Measurements from ENCODE around the gene PTPN5.

Gene PTPN5

DNA sequence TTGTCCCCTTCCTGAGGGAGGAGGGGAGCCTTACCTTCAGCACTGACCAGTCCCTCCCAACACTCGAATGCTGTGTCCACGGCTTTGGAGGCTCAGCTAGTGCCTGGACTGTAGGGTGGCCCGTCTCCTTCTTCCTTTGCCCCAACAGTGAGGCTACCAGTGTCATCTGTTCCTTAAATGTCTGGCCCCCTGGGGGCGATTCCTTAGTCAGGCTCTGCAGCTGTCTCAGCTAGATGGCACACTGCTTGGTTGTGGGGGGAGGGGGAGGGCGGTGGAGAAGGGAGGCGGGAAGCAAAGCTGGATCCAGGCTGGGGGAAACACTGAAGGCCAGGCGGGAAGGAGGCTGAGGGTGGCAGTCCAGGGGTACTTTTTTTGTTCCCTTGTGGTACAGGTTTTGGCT is 65.6 kb downstream of the PTPN5 start, which contains the start of gene IGSF22:
Gene IGSF22 (minus strand): TSS at position 149 of the 400 bp plus-strand sequence. CDS start 1,952 bp downstream, outside the sequence.
- Histone ChIP-seq H3K4me1 (no peaks in the 10 kb centered on the region), H3K27ac (no peak within 1 kb of the TSS), H3K4me3 (no peak within 1 kb of the TSS), H3K36me3 (no peaks in the 10 kb centered on the region), H3K27me3 (peaks cover 0 to 3% of the 10 kb centered on the region in 2 donors), H3K9me3 (no peaks in the 10 kb centered on the region)
- DNase-seq = no peak
- intact Hi-C loops (cut with DNase I; ENCODE audit: low total_unique reads) = no loop called here
- TF ChIP-seq, protein P1, sequence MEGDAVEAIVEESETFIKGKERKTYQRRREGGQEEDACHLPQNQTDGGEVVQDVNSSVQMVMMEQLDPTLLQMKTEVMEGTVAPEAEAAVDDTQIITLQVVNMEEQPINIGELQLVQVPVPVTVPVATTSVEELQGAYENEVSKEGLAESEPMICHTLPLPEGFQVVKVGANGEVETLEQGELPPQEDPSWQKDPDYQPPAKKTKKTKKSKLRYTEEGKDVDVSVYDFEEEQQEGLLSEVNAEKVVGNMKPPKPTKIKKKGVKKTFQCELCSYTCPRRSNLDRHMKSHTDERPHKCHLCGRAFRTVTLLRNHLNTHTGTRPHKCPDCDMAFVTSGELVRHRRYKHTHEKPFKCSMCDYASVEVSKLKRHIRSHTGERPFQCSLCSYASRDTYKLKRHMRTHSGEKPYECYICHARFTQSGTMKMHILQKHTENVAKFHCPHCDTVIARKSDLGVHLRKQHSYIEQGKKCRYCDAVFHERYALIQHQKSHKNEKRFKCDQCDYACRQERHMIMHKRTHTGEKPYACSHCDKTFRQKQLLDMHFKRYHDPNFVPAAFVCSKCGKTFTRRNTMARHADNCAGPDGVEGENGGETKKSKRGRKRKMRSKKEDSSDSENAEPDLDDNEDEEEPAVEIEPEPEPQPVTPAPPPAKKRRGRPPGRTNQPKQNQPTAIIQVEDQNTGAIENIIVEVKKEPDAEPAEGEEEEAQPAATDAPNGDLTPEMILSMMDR (IDR thresholded peaks at IDR 0.05) = no peak

DNA sequence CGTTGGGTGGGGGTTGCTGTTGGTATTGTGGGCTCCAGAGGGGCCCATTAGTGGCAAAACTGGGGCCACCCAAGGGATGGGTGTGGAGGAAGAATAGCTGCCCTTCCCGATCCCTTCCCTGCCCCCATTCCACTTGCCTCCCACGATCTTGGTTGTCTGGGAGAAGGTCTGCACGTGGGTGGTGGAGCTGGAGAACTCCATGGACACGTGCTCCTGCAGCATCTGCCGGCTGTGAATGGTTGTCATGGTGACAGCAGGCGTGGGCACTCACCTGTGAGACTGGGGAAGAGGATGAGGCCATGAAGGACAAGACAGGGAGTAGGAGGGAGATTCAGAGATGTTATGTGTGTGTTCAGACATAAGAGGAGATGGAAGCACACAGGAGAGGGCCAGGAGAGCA is 67.6 kb downstream of the PTPN5 start:
- Histone ChIP-seq H3K4me3 (no peak overlapping the region), H3K9me3 (no peaks in the 10 kb centered on the region), H3K36me3 (no peaks in the 10 kb centered on the region), H3K27me3 (peaks cover 0 to 3% of the 10 kb centered on the region in 2 donors), H3K4me1 (peaks cover 0 to 7% (median 4%) of the 10 kb centered on the region in 4 donors), H3K27ac (no peak overlapping the region)
- TF ChIP-seq, protein P1 (IDR thresholded peaks at IDR 0.05) = no peak
- DNase-seq = no peak
- intact Hi-C loops (cut with DNase I; ENCODE audit: low total_unique reads) = loop anchor here (5.0 kb wide), 1 partner anchor 92 kb away; the partner anchor contains the start of gene SPTY2D1

DNA sequence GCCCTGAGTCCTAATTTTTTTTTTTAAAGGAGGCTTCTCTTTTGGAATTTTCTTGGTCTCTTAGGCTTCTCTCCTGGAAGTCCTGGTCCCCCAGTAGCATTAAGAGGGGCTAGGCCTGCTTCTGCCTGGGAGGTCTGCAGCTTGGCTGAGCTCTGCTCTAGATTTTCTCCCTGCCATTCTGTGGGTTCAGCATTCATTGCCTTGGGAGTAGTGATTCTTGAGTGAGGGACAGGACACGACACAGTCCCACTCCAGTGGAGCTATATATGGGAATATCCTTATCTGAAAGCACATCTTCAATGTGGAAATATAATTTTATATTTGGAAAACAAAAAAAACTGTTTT is 69.3 kb downstream of the PTPN5 start:
- Histone ChIP-seq H3K27ac (peak overlapping the region in 1 of 2 donors; percentile 76), H3K9me3 (no peaks in the 10 kb centered on the region), H3K27me3 (peaks cover 0 to 3% of the 10 kb centered on the region in 2 donors), H3K4me1 (peaks cover 0 to 7% (median 4%) of the 10 kb centered on the region in 4 donors), H3K4me3 (peak overlapping the region; percentile 50 to 72), H3K36me3 (no peaks in the 10 kb centered on the region)
- intact Hi-C loops (cut with DNase I; ENCODE audit: low total_unique reads) = loop anchor here (5.0 kb wide), 1 partner anchor 90 kb away; the partner anchor contains the start of gene SPTY2D1
- DNase-seq = no peak
- TF ChIP-seq, protein P1 (IDR thresholded peaks at IDR 0.05) = no peak

DNA sequence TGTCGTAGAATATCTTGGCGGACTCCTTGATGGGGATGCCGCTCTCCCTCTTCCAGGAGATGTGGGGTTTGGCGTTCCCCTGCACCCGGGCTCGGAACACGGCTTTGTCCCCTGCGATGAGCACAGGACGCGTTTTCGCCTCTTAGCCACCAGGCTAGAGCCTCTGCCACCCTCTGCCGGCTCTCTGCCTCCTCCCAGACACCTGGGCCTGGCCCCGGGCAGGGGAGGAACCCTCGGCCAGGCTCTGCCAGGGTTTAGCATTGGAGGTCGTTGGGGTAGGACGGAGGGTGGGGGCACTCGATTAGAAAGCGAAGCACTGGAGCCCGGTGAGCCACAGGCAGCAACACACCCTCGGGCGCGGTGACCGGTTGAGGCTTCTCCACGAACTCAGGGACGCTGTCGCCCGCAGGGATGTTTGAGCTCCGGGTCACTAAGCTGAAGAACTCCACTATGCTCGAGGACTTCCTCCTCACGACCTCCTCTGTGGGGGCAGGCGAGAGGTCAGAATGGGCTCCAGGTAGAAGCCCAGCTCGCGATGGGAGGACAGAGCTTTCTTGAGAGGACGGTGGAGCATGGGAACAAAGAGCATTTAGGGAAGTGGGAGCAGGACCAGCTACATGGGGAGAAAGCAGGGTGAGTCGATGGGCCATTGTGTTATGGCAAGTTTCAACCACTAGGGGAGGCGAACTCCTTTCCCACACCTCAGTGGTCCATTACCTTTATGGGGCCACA is 69.9 kb downstream of the PTPN5 start:
- TF ChIP-seq, protein P1 (IDR thresholded peaks at IDR 0.05) = peak; percentile 76 to 78
- Histone ChIP-seq H3K27me3 (peaks cover 0 to 3% of the 10 kb centered on the region in 2 donors), H3K36me3 (no peaks in the 10 kb centered on the region), H3K27ac (peak overlapping the region; percentile 76 to 78), H3K9me3 (no peaks in the 10 kb centered on the region), H3K4me3 (peak overlapping the region; percentile 50 to 72), H3K4me1 (peaks cover 0 to 7% (median 4%) of the 10 kb centered on the region in 4 donors)
- intact Hi-C loops (cut with DNase I; ENCODE audit: low total_unique reads) = loop anchor here (5.0 kb wide), 1 partner anchor 89 kb away; the partner anchor contains the start of gene SPTY2D1
- peak in 1 of 2 donors; percentile 39 for DNase-seq

DNA sequence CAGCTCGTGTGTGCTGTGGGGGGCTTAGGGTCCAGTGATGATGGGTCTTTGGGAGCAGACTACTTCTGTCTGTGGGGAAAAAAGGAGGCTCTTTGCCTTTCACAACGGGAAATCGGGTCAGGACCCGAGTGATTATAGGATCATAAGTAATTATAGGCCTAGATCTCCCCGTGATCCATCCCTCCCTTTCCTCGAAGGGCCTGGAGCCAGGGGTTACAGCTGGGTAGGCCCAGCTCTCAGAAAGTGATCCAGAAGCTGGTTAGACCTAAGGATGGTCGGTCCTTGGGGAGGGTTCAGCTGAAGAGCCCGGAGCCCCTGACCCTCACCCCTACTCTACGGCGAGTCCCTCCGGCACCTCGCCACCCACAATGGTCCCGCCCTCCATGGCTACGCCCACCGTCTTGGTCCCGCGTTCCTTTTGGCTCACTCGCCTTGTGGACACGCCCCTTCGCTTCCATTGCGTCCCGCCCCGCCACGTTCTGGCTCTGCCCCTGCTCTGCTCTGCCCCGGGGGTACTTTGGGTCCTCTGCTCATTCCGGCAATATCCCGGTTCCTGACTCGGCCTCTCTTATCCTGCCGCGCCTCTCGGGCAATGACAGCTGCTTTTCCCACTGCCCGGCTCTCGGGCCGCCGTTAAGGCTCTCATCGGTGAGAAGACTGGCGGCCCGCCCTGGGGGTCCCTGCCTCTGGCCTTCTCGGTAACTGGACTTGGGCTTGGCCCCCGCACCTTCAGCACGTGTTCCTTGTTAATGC is 70.6 kb downstream of the PTPN5 start:
- Histone ChIP-seq H3K9me3 (no peaks in the 10 kb centered on the region), H3K4me3 (peak overlapping the region; percentile 50 to 72), H3K4me1 (peaks cover 0 to 7% (median 4%) of the 10 kb centered on the region in 4 donors), H3K36me3 (no peaks in the 10 kb centered on the region), H3K27me3 (no peaks in the 10 kb centered on the region), H3K27ac (peak overlapping the region; percentile 76 to 78)
- TF ChIP-seq, protein P1 (IDR thresholded peaks at IDR 0.05) = no peak
- peak; percentile 82 to 89 for DNase-seq
- intact Hi-C loops (cut with DNase I; ENCODE audit: low total_unique reads) = loop anchor here (5.0 kb wide), 1 partner anchor 89 kb away; the partner anchor contains the start of gene SPTY2D1

All from tibial artery (tissue), 4 donors.